NK-92 treated with Interleukin-12 subunit alpha and Interleukin-12 subunit beta, amount 100 ng/mL, for 24 hours (cell line): Measurements from ENCODE around the gene SLC19A2.
A peak's percentile ranks its signal among the peaks of the same experiment; 100 is the strongest.
"Not testable (repeated sequence)": the region's sequence is repeated elsewhere in the genome, so short reads cannot be mapped to it uniquely, and the experiment has no call there.

Experiments
- DNase-seq: peaks from one replicate; lab custom pipeline; 2025; lab: John Stamatoyannopoulos, UW

Gene SLC19A2, protein sequence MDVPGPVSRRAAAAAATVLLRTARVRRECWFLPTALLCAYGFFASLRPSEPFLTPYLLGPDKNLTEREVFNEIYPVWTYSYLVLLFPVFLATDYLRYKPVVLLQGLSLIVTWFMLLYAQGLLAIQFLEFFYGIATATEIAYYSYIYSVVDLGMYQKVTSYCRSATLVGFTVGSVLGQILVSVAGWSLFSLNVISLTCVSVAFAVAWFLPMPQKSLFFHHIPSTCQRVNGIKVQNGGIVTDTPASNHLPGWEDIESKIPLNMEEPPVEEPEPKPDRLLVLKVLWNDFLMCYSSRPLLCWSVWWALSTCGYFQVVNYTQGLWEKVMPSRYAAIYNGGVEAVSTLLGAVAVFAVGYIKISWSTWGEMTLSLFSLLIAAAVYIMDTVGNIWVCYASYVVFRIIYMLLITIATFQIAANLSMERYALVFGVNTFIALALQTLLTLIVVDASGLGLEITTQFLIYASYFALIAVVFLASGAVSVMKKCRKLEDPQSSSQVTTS

DNA sequence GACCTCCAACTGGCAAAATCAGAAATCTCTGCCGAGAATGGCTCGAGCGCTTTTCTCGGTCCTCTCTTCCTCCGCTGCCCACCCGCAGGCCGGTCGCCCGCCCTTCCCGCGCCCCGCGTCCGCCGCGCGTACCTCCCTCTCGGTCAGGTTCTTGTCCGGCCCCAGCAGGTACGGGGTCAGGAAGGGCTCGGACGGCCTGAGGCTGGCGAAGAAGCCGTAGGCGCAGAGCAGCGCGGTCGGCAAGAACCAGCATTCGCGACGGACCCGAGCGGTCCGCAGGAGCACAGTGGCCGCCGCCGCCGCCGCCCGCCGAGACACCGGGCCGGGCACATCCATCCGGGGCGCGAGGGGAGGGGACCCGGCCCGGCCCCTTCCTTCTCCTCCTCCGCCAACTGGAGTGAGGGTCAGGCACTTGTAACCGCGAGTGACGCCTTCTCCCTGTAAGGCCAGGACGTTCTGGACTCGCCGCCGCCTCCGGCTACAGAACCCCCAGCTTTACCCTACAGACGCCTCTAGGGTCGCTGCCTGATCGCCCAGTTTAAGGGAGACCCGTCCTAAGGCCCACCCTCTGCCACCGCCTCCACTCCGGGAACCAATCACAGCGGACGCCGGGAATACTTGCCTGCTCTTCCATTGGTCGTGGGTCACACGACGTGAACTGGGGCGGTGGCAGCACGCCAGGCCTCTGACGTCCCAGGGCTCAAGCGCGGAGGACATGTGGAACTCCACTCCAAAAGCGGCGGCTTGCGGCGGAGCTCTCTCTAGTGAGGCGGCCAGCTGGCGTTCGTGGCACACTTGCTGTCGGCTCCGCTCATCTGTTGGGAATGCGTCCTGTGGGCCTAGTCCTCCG is at the start of gene SLC19A2:
SLC19A2 (minus strand) TSS at position 514 of the 850 bp plus-strand sequence; CDS start at position 336, 178 bp downstream.
- DNase-seq, result peak; percentile 84

DNA sequence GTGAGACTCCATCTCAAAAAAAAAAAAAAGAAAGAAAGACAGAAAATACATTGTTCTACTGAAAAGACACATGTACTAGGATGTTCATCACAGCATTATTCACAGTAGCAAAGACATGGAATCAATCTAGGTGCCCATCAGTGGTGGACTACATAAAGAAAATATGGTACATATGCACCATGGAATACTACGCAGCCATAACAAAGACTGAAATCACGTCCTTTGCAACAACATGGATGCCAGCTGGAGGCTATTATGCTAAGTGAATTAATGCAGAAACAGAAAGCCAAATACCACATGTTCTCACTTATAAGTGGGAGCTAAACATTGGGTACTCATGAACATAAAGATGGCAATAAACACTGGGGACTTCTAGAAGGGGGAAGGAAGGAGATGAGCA is 48.9 kb upstream of the SLC19A2 start:
- no peak for DNase-seq

DNA sequence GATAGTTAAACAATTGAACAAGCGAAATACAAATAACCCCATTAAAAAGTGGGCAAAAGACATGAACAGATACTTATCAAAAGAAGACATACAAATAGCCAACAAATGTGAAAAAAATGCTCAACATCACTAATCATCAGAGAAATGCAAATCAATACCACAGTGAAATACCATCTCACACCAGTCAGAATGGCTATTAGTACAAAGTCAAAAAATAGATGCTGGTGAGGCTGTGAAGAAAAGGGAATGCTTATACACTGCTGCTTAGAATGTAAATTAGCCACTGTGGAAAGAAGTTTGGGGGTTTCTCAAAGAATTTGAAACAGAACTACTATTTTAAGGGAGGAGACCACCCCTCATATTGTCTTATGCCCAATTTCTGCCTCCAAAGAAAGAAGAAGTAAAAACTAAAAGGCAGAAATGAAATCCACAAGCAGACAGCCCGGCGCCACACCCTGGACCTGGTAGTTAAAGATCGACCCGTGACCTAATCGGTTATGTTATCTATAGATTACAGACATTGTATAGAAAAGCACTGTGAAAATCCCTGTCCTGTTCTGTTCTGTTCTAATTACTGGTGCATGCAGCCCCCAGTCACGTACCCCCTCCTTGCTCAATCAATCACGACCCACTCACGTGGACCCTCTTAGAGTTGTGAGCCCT is 47.9 kb upstream of the SLC19A2 start:
- not testable (repeated sequence) for DNase-seq

DNA sequence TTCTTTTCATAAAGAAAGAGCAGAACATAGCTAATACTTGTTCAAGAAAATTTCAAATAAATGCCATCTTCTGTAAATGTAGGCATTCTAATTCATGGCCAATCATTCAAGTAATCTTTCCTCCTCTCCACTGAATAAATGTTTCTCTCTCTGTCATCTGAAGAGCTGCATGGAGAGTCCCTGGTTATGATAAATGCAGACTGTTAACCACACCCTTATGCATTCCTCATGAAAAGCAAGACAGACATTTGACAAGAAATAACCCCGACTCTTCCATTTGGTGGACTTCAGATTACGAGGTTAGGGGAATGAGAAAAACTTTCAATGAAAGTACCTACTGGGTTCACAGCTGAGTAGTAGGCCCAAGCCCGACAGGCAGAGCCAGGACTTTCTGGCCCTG is 44.7 kb upstream of the SLC19A2 start:
- no peak for DNase-seq

DNA sequence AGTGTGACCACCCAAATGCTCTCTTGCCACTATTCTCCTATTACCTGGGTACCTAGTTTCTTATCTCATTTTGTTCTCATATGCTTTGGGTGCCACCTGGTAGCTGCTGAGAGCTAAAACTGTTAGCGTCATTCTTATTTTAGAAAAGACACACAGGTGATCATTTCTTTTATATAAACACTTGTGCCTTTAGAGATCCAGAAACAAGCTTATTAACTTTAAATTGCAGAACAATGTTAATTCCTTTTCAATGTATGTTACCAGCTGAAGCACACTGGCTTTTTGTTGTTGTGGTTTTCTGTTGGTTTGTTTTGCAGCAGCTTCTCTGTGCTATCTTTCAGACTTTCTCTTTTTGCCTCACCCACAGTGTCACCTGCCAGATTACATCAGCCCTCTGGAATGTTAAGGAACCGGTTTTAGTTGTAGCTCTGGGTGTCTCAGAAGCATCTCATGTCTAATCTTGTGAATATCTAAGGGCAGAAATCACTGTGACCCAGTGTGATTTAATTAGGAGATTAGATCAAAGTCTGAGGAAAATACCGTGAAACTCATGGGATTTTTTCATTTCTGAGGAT is 43.4 kb upstream of the SLC19A2 start:
- no peak for DNase-seq

DNA sequence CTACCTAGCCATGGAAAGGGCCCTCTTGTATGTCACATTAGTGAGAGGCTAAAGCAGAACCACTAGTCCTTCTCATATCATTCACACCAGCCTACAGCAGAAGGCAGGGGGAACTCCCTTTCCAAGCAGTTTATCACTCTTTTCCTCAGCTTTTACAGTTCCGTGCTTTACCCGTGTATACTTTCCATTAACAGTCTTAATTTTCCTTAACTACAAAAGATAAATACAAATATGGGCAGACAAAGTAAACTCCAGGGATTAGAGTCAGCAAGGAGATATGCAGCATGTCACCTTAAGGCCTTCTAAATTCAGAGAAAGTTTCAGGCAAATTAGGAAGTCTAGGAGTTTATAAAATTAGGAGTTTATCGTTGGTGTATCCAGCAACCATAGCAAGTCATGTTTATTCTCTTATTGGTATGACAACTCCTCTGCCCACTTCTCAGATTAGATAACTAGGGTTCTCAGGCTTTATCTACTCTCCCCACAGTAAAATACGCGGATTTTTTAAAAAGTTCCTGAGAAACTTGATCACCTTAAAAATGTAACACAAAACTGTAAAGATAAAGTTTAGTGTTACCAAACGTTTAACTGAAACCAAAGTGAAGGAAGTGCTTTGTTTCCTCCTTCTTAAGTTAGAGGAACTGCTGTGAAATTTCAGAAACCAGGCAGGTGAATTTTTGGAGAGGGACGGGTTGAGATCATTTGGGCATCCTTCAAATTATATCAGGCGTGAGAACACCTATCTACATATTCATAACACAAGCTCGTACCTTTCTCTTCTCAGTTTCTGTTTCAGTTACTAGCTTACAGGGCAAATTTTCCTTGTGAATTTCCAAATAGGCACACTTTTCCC is 42.7 kb upstream of the SLC19A2 start:
- DNase-seq, result no peak

DNA sequence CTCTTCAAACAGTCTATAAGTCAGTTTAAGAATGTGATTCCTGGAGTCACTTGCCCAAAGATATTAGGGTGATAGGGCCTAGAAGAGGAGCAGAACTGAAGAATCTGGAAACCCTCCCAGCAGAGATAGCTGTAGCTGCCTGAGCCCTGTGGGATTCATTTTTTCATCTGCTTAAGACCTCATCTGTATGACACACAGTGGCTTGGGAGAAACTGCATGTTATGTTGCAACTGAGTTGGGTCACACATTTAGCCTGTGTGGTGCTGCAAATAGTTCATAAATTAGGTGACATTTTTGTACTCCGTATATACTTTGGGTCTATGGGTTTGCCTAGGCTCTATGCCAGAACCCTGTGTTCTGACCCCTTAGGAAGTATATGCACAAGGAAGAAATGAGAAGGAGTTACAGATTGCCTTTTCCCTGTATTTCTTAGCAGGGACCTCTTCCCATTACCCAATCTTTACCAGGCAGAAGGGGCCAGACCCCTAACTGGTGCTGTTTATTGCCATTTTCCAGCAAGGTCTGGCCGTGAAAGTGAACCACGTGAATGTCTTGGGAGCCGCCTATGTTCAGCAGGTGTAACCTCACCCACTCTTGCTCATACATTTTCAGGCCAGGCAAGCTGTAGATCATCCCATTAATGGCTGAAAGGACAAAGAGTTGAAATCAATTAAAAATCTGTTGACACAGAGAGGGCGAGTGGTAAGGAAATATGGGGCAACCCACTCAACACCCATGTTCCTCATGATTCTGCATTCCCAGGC is 41.9 kb upstream of the SLC19A2 start:
- DNase-seq, result no peak

DNA sequence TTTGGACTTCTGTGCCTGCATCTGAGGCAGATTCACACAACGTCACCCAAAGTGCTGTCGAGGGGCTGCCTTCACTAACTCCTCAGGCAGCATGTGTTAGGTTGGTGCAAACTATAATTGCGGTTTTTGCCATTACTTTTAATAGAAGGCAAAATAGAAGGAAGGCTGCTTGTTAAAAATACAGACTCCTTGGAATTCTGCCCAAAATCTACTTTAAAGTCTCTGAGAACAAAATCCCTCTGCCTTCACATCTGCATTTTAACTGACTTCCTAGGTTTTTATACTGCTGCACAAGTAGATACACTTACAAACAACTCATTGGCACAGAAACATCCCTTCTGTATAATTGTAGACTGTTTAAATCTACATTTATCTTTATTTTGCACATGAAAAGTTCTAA is 41.3 kb upstream of the SLC19A2 start:
- DNase-seq, result no peak

DNA sequence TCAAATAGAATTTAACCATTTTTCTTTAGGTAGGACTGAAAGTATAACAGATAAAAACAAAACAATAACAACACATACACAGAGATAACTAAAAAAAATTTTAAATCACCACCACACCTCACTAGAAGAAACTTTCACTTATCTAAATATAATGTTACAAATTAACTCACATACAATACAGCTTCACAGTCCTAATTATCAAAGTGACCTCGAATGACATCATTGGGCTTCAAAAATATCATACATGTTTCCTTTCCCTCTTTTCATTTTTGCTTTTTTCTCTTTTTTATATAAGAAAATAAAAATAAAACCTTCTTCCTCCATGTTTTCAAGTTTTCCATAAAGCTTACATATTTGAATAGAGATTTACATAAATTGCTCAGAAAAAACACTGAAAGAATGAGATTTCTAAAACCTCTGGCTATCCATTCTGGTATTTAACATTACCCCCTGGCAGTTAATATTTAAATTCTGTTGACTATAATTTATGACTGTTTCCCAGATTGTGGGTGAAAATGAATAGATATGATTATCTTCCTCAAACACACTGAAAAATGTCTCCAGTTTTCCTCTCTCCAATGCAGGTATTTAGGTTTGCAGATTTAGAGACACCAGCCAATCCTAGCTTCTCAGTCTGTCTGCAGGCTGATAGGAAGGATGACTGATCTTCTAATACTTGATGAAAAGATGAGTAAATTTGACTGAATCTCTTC is 40.5 kb upstream of the SLC19A2 start:
- no peak for DNase-seq

DNA sequence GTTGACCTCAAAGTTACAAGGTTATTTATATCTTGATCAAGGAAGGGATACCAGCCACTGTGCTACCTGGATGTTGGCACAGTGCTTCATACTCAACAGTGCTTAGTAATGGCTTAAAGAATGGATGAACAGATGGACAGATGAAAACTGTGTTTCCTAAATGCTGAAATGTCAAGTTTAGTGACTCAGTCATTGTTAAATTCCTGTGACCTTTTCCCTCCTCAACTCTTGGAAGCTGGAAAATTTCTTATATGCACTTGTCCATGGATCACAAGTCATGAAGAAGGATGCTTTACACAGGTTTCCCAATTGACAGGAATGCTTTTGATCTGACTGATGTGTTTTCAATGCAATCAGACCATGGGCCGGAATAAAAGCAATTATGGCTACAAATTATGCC is 39.6 kb upstream of the SLC19A2 start:
- no peak for DNase-seq

DNA sequence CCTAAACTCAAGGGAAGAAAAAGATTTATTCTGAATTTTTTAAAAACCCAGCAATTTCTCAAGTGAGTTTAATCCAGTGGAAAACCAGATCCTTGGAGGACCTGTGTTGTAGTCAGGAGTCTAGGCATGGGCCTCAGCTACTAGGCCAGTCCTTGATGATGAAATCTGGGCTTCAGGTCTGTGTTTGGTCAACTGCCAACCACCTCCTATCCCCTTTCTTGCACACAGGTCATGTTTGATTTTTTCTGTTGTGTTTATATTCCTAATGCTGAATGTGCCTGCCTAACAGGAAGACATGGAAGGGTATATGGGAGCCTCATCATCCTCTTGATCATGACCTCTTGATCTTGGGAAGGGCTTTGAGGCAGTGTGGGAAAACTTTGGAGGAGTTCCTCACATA is 38.2 kb upstream of the SLC19A2 start:
- DNase-seq, result no peak

DNA sequence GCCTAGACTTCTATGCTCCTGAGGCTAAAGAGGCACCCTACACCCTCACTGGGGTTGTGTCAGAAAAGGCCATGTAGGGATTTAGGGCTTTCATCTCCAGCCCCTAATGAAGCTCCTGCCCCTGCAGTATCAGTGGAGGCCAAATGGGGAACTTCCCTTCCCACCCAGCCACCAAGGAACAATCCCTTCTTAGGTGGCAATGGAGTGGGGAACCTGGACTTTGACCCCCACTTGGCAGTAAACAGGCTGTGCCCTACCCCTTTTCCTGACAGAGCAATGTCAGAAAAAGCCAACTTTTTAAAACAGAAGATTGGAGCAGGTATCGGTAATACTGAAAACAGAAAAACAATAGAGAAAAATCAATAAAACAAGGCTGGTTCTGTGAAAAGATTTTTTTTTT is 35.5 kb upstream of the SLC19A2 start:
- no peak for DNase-seq

DNA sequence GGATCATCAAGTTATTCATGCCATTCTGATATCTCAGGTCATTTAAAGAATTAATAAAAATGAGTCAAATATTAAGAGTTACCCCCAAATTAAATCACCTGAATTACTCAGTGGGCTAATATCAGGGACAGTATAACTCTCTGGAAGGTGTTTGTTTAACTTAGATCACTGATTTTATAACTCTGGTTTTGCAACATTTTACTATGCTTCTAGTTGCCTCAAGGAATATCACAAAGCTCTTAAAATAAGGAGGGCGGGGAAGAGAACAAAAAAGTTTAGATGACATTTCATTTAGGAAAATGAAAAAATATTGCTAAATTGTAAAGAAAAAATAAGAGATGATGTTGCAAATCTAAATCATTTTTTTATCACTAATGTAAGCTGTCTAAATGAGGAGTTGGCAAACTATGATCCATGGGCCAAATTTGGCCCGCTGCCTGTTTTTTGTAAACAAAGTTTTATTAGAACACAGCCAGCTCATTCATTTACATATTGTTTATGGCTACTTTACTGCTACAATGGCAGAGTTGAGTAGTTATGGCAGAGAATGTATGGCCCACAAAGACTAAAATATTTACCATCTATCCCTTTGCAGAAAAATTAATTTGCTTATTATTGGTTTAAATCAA is 31.9 kb upstream of the SLC19A2 start:
- DNase-seq, result no peak

DNA sequence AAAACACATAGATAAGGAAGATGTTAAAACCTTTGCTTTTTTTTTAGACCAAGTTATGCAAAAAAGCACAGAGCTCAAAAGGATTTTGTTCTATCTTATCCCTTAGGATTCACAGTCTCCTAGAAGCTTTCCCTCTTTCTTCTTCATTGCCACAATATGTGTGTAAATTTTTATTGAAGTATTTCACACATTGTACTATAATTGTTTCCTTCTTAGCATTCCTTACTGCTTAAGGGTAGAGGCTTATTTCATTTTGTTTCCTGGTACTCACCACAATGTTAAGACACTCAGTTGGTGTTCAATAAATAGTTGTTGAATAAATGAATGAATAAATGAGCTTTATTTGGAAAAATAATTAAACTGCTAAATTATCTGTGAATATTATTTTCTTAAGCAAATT is 29.9 kb upstream of the SLC19A2 start:
- DNase-seq, result no peak

DNA sequence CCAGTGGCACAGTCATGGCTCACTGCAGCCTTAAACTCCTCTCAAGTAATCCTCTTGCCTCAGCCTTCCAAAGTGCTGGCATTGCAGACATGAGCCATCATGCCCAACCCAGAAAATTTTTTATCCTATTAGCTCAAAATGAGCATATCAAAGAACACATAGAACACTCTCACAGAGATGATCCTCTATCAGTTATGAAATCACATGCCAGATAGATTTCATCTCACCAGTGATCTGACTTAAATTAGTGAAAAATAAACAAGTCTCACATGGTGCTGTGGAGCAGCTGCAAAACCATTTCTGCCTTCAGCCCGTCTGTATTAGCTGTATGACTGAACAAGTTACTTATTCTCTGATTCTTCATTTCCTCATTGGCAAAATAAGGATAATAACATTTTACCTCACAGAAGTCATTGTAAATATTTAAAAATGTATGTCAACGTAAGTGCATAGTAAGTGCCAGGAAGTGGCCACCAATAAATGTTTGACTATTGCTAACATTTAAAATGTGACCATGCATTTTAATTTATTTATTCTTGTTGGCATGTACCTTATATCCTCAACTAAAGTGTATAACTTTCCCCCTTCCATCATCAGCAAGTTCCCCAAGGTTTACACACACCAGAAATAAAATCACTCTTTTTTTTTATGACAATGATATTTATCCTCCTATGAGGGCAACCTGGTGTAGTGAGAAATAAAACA is 29.0 kb upstream of the SLC19A2 start:
- DNase-seq, result no peak

DNA sequence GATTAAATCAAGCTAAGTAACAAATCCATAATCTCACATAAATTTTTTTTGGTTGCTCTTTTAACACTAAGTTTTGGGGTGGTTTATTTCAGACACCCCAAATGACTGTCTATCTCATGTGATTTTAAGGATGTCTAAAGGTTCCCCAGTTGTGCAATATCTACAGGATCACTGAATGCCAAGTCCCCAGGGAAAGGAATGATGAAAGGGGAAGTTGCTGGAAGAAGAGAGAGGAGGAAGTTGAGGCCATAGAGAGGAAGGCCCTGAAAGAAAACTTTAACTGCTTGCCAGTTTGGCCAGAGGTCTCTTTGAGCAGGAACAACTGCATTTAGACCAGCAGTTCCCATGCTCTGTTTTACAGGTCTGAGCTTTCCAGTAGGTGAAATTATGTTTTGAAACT is 27.5 kb upstream of the SLC19A2 start:
- DNase-seq, result no peak

DNA sequence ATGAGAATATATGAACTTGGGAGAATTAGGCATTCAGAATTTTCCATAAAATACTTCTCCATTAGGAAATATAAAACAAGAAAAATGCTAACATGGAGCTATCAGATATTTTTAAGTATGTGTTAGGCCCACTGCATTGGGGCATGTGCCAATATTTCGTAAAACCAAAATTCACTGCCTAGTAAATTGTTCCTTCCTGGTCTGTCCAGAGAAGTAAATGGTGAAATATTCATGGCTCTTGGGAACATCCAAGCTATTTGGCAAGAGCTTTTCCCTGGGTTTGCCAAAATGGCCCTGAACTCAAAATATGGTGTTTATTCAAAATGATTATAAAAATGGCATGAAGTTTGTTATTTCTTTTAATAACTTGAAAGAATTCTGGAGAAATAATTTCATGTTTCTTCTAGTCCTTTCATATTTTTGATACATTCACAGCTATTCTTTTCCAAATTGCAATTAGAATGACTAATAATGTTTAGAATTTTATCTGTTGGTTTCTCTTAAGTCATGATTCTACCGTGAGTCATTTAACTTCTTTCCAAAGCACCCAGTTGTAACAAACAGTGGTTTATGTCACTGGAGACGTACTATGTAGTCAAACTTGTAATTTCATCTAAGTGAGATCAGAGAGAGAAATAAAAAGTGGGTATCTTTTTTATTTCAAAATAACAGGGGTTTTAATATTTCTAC is 25.7 kb upstream of the SLC19A2 start:
- DNase-seq, result no peak

DNA sequence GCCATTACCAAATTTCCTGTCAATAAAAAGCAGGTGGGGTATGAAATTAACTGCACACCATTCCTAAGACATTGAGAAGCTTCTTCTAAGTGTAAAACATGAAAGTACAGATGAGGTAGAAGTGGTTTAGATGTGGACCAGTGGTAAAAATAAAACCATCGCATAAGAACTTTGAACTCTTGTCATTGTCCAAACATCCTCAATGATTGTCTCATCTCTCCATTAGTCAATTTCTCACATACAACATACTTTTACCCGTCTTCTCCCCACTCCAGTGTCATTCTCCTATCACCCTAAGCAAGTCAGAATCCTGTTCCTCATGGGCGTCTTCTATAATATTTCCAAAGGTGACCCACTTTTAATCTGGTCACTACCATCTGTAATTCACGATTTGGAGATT is 24.3 kb upstream of the SLC19A2 start:
- no peak for DNase-seq
